Measurements from ENCODE around the gene RGPD8.

DNA sequence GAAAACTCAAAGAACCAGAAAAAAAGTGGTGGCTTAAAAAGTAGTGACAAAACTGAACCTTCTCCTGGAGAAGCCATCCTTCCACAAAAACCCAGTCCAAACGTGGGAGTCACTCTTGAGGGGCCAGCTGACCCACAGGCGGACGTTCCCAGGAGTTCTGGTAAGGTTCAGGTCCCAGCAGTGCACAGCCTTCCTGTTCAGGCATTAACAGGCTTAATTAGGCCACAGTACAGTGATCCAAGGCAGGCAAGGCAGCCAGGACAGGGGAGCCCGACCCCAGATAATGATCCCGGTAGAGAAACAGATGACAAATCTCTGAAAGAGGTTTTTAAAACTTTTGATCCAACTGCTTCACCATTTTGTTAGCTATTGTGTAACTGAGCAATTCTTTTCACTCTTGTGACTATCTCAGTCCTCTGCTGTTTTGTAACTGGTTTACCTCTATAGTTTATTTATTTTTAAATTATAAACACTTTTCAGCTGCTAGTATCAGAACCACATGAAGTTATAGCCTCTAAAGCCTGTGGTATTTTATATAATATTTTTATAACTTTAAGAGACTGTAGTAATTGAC, 101.2 kb downstream of the RGPD8 start:
- TF ChIP-seq POLR2AphosphoS5 (IDR thresholded peaks at IDR 0.05; ENCODE audit: low read depth, low read length) (no peak), POLR2A (IDR thresholded peaks at IDR 0.05; ENCODE audit: low read depth, low read length) (no peak), TAF1 (IDR thresholded peaks at IDR 0.05; ENCODE audit: borderline replicate concordance, low read depth, low read length) (no peak)

All from GM12892 (cell line).